Measurements from ENCODE around the gene NPAS3. TPM values are rescaled to one million over a fixed set of nuclear protein-coding genes. Genes with fewer than 3 reads are reported as not detected.
A peak's percentile ranks its signal among the peaks of the same experiment; 100 is the strongest.

Gene NPAS3
- total and polyA plus RNA-seq, 8 donors, result 0.09 to 0.79 (median 0.56) TPM

GRCh38 chr14:33561488-33562175, 623.0 kb downstream of the NPAS3 start:
- no peak overlapping the region for H3K27ac ChIP-seq
- TF ChIP-seq CTCF (IDR thresholded peaks at IDR 0.05), result no peak
- intact Hi-C loops (cut with DNase I), result no loop called here
- no peaks in the 10 kb centered on the region for H3K36me3 ChIP-seq
- DNase-seq, result peak in 2 of 4 donors; percentile 53 to 58
- ATAC-seq, result no peak
- H3K9me3 ChIP-seq, result no peaks in the 10 kb centered on the region
- no peak overlapping the region for H3K4me3 ChIP-seq
- H3K4me1 ChIP-seq, result no peaks in the 10 kb centered on the region
- no peaks in the 10 kb centered on the region for H3K27me3 ChIP-seq

DNA sequence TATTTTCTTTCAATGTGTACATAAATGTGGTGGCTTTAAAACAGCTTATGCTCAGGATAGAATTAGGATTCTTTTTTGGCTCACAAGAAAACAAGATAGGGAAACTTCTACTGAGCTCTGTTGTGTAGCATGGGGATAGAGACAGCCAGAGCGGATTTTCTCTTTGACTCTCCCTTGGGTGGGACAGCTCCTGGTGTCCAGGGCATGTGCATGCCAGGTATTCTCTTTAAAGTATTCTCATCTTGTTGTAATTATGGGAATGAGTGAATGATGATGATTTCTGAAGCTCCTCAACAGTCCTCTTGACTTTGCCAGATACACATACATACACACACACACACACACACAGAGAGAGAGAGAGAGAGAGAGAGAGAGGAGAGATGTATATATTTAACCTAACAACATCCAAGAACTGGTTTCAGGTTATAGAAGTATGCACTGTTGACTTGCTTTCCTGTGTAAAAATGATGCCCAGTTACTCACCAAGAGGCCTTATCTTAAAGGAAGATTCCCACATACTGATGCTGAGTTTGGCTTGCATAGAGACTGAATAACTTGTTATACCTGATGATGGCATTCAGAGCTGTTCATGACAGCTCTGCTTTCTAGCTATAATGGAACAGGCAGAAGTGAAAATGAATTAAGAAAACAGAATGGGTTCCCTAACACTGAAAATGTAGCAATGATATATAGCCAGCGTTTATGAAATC, 624.7 kb downstream of the NPAS3 start:
- no peak for TF ChIP-seq CTCF (IDR thresholded peaks at IDR 0.05)
- DNase-seq, result no peak
- Histone ChIP-seq H3K4me3 (no peak overlapping the region), H3K36me3 (no peaks in the 10 kb centered on the region), H3K27me3 (no peaks in the 10 kb centered on the region), H3K9me3 (no peaks in the 10 kb centered on the region), H3K27ac (no peak overlapping the region), H3K4me1 (no peaks in the 10 kb centered on the region)
- ATAC-seq, result no peak
- intact Hi-C loops (cut with DNase I), result no loop called here

GRCh38 chr14:33563901-33564197, 625.2 kb downstream of the NPAS3 start:
- Histone ChIP-seq H3K9me3 (no peaks in the 10 kb centered on the region), H3K27ac (no peak overlapping the region), H3K27me3 (no peaks in the 10 kb centered on the region), H3K4me3 (no peak overlapping the region), H3K4me1 (no peaks in the 10 kb centered on the region), H3K36me3 (no peaks in the 10 kb centered on the region)
- intact Hi-C loops (cut with DNase I), result no loop called here
- no peak for TF ChIP-seq CTCF (IDR thresholded peaks at IDR 0.05)
- DNase-seq, result no peak
- no peak for ATAC-seq

- Histone ChIP-seq H3K4me3 (no peak overlapping the region), H3K9me3 (no peaks in the 10 kb centered on the region), H3K36me3 (no peaks in the 10 kb centered on the region), H3K27me3 (no peaks in the 10 kb centered on the region), H3K4me1 (no peaks in the 10 kb centered on the region), H3K27ac (no peak overlapping the region)
- DNase-seq (no peak), ATAC-seq (peak; percentile 53)
- TF ChIP-seq CTCF (IDR thresholded peaks at IDR 0.05), result no peak
- intact Hi-C loops (cut with DNase I), result no loop called here
Measured at GRCh38 chr14:33564774-33565630, 626.3 kb downstream of the NPAS3 start.

GRCh38 chr14:33566082-33566481, 627.4 kb downstream of the NPAS3 start:
- TF ChIP-seq CTCF (IDR thresholded peaks at IDR 0.05), result no peak

More at GRCh38 chr14:33566082-33566481, 627.4 kb downstream of the NPAS3 start:
- no peaks in the 10 kb centered on the region for H3K27me3 ChIP-seq
- intact Hi-C loops (cut with DNase I), result no loop called here
- no peak overlapping the region for H3K27ac ChIP-seq
- ATAC-seq (no peak), DNase-seq (no peak)
- H3K4me1 ChIP-seq, result no peaks in the 10 kb centered on the region
- H3K36me3 ChIP-seq, result no peaks in the 10 kb centered on the region
- H3K4me3 ChIP-seq, result no peak overlapping the region
- no peaks in the 10 kb centered on the region for H3K9me3 ChIP-seq

Measured in left lung (tissue), 10 donors.